Right ventricle myocardium inferior (tissue), 1 donor: ENCODE data around the gene FAM131B. TPM values are rescaled to one million over a fixed set of nuclear protein-coding genes. Genes with fewer than 3 reads are reported as not detected.
A peak's percentile ranks its signal among the peaks of the same experiment; 100 is the strongest.

Experiments used
- ATAC-seq: fragments of 200-7000 bp; cut with Tn5 transposase; one replicate; pipeline ENCODE4 v1.9.1; 2020; ENCODE audit warnings: mild to moderate bottlenecking, moderate library complexity
- DNase-seq: peaks from one replicate; pipeline ENCODE4 v3.0.0; 2021; ENCODE audit errors: missing footprints
- intact Hi-C: fragments of 100-400 bp; cut with DNase I; formaldehyde crosslinking; loops from one replicate; pipeline ENCODE4 v1.11.0; 2022
- total RNA-seq: library from RNA; stranded (reverse); fragmentation: NEBNext Ultra II Directional; extraction: Animal tissue kit (Norgen Biotek cat#: 25700); gene quantifications from one replicate; pipeline ENCODE4 v1.2.1, GENCODE V29; 2021
- donor health status: DM: no; HTN: yes; CAD: no; lungs with severe emphysema.

Gene FAM131B
- total RNA-seq, 1 donor from 2014 or later: 0.73 TPM

DNA sequence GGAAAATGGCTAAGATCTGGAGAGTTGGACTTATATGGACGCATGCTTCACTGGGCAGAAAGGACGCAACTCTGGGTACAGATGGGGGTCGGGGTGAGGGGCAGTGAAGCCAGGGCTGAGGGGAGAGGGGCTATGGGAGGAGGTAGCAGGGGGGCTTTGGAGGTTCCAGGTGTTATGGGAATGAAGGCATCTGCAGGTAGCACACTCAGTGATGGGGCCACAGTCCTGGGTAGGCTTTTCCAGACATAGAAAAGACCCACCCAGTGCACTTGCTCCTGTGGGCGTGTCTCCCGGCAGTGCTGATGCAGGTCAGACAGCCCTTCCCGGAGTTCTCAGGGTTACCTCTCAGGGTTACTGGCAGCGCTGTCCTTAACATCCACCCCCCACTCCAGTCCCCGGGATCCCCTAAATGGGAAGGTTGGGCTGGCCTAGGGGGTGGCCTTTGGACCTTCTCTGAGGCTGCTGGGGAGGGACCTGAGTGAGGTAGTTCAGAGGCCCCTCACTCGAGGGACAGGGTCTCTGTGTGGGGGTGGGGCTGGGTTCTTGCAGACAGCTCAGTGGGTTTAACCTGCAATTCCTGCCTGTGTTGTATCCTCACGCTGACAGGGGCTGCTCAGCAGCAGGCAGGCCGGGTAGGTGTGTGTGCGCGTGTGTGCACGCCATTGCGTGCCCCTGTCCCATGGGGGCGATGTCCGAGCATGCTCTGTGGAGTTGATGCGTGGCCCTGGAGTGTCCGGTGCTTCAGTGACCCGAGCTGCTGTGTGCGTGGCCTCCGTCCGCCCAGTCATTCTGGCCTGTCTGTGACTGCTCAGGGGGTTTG is 24.9 kb upstream of the FAM131B start:
- ATAC-seq: no peak
- intact Hi-C loops: no loop called here
- DNase-seq: peak; percentile 58

DNA sequence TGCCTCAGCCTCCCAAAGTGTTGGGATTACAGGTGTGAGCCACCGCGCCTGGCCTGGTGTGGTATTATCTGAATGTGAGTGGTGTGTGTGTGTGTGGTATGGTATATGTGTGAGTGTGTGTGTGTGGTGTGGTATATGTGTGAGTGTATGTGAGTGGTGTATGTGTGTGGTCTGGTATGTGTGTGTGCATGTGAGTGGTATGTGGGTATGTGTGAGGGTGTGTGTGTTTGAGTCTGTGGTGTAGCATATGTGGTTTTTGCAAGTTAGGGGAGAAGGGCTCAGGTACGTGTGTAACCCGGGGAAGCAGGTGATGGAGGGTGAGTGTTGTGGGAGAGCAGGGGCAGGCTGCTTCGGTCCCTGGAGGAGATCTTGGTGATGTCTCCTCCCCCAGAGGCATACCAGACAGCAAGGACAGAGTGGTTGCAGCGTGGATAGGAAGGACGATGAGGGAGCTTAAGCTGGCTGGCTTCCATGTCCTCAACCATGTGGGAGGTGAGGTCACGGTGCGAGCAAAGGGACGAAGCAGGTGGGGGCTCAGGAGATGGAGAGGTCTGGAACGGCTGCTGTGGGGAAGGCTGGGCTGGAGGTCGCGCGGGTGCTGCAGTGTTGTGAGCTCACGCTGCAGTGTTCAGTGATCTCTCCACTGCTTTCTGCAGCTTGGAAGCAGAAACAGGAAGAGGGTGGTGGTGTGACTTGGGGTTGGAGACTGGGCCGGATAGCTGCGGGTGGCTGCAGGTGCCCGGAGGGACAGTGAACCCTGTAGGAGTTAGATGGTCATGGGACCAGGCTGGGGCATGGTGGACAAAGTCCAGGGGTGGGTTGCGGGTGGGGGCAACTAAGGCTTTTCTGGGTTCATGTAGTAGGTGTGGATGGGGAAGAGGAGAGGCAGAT is 23.6 kb upstream of the FAM131B start:
- ATAC-seq (no peak), DNase-seq (peak; percentile 72)
- intact Hi-C loops: no loop called here

DNA sequence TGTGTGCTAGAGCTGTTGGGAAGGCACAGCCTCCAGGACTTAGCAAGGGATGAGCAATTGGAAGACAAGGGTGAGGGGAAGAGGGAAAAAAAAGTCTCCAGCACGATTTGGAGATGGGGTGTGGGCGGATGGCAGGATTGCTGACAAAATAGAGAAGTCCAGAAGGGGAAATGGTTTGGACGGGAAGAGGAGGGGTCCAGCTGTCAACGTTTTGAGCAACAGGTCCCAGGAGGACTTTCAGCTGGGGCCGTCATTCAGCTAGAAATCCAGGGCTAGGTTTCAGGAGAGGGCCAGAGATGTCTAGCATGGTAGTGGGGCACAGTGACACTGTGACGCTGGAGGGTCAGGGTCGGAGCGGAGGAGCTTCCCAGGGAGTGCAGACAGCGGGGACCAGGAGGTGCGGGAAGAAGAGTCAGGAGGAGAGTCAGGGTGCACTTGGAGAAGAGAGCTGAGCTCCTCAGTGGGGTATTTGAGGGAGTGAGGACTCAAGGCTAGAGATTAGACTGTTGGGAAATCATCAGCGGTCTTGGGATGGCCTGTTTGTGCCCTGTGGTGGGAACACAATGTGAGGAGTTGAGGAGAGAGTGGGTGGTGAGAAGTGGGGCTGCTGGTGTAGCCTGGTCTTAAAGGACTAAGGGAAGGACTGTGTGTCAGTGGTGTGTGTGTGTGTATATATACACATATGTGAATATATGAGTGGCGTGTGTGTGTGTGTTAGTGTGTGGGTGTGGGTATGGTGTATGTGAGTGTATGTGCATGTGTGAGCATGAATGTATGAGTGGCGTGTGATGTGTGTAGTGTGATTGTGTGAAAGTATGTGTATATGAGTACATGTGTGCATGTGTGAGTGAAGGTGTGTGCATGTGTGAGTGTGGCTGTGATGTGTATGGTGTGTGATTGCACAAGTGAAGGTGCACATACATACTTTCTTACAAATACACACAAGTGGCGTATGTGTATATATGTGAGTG is 22.4 kb upstream of the FAM131B start:
- ATAC-seq: no peak
- peak; percentile 64 for DNase-seq
- intact Hi-C loops: no loop called here

GRCh38 chr7:143384148-143384547 is 21.6 kb upstream of the FAM131B start:
- ATAC-seq (no peak), DNase-seq (peak; percentile 33)
- intact Hi-C loops: no loop called here

GRCh38 chr7:143383642-143383957 is 21.1 kb upstream of the FAM131B start:
- DNase-seq: no peak
- intact Hi-C loops: no loop called here
- no peak for ATAC-seq

DNA sequence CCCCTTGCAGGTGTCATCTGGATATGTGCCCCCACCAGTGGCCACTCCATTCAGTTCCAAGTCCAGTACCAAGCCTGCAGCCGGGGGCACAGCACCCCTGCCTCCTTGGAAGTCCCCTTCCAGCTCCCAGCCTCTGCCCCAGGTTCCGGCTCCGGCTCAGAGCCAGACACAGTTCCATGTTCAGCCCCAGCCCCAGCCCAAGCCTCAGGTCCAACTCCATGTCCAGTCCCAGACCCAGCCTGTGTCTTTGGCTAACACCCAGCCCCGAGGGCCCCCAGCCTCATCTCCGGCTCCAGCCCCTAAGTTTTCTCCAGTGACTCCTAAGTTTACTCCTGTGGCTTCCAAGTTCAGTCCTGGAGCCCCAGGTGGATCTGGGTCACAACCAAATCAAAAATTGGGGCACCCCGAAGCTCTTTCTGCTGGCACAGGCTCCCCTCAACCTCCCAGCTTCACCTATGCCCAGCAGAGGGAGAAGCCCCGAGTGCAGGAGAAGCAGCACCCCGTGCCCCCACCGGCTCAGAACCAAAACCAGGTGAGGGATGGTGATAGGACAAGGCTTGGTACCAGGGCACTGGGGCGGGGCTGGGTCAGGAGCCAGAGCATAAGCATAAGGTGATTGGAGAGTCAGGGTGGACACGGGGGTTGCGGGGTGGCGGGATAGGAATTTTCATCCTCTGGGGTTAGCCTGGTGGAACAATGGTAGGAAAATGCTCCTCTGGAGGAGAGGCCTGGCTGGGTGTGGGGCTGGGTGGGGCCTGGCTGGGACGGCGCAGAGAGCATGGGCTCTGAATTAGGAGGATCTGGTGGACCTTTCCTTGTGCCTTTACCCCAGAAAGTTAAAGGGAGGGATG is 20.5 kb upstream of the FAM131B start:
- DNase-seq (peak; percentile 41), ATAC-seq (no peak)
- intact Hi-C loops: loop anchor here (1.0 kb wide), 1 partner anchor 8 kb away; no protein-coding TSS in a partner anchor

GRCh38 chr7:143382126-143382790 is 19.7 kb upstream of the FAM131B start:
- no peak for DNase-seq
- intact Hi-C loops: loop anchor here (1.0 kb wide), 1 partner anchor 9 kb away; no protein-coding TSS in a partner anchor
- no peak for ATAC-seq

GRCh38 chr7:143381427-143382125 is 19.1 kb upstream of the FAM131B start:
- peak; percentile 83 for DNase-seq
- intact Hi-C loops: loop anchor here (1.0 kb wide), 1 partner anchor 10 kb away; no protein-coding TSS in a partner anchor
- peak; percentile 0 for ATAC-seq

- peak; percentile 93 for ATAC-seq
- intact Hi-C loops: loop anchor here (1.0 kb wide), 2 partner anchors 35 to 118 kb away; partner anchors contain the start of gene GSTK1
Measured at GRCh38 chr7:143380646-143381426, 18.3 kb upstream of the FAM131B start, which contains the start of gene ZYX. Gene ZYX (plus strand): TSS chr7:143381345. CDS start chr7:143381572, 227 bp downstream.

DNA sequence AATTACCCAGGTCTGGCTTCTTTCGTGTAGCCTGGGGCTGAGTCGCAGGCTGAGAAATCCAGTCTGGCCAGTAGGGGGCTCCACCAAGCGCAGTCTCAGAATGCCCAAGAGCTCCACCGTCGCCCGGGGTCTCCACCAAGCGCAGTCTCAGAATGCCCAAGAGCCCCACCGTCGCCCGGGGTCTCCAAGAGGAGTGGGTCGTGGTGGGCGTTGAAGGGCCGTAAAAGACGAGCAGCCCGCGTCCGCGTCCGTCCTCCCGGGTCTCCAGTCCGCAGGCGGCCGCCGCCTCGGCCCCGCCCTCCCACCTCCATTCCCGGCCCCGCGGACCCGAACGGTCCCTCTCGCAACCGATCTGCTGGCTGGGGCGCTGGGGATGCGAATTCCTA is 17.7 kb upstream of the FAM131B start:
- intact Hi-C loops: loop anchor here (1.0 kb wide), 2 partner anchors 36 to 117 kb away; partner anchors contain the start of gene GSTK1
- ATAC-seq (peak; percentile 82), DNase-seq (peak; percentile 93)

More at GRCh38 chr7:143380646-143381426, 18.3 kb upstream of the FAM131B start, which contains the start of gene ZYX:
- DNase-seq: peak; percentile 98

GRCh38 chr7:143379611-143380259 is 17.2 kb upstream of the FAM131B start:
- intact Hi-C loops: loop anchor here (1.0 kb wide), 2 partner anchors 37 to 116 kb away; partner anchors contain the start of gene GSTK1
- no peak for DNase-seq
- ATAC-seq: peak; percentile 0

DNA sequence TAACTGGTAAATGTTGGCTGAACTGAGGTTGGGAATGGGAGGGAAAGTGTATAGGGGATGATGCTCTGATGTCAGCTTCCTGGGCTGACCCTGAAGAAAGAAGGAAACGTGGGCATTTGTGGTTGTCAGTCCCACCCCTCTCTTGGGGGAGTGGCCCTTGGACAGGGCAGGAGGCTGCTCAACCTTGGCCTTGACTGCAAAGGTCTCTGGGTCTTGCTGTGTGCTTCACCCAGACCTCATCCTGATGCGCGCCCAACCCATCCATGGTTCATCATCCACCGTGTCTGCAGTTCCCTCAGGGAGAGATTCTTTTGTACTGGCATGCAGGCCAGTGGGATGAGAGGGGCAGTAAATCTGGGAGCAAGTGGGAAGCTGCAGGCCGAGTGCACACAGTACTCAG is 13.9 kb upstream of the FAM131B start:
- intact Hi-C loops: no loop called here
- no peak for ATAC-seq
- no peak for DNase-seq

- DNase-seq: peak; percentile 57
Measured at GRCh38 chr7:143375298-143376034, 13.0 kb upstream of the FAM131B start.

GRCh38 chr7:143374561-143374960 is 12.0 kb upstream of the FAM131B start:
- intact Hi-C loops: no loop called here
- DNase-seq (peak; percentile 34), ATAC-seq (peak; percentile 29)

More at GRCh38 chr7:143375298-143376034, 13.0 kb upstream of the FAM131B start:
- intact Hi-C loops: no loop called here
- ATAC-seq: no peak
